GM23338 (cell line): ENCODE measurements around the gene RTKN2. TPM values are rescaled to one million over a fixed set of nuclear protein-coding genes. Genes with fewer than 3 reads are reported as not detected.

Experiments
- ATAC-seq: fragments of 200-7000 bp; cut with Tn5 transposase; 3 replicates; pipeline ENCODE4 v1.9.1; 2020
- DNase-seq: peaks from one replicate; pipeline ENCODE4 v3.0.0-alpha.2; 2015; ENCODE audit warnings: low spot score
- H2AFZ ChIP-seq: fragments of 200-600 bp; sonication (generic); 2 replicates; pipeline ENCODE4 v1.8.0; 2016; ENCODE audit warnings: antibody characterized with exemption, mild to moderate bottlenecking, moderate library complexity
- H3F3A ChIP-seq: fragments of 200-600 bp; sonication (generic); replicated peaks from 2 replicates; pipeline ENCODE4 v1.8.0; 2017; ENCODE audit warnings: antibody characterized with exemption, mixed run types, low read depth
- H3K27ac ChIP-seq: fragments of 200-600 bp; sonication (generic); 2 replicates; pipeline ENCODE4 v1.6.1; 2016; ENCODE audit warnings: low read depth
- H3K27me3 ChIP-seq: fragments of 200-600 bp; sonication (generic); 2 replicates; pipeline ENCODE4 v1.8.0; 2016; ENCODE audit warnings: mild to moderate bottlenecking, mixed run types, moderate library complexity; ENCODE audit not compliant: insufficient read depth
- H3K36me3 ChIP-seq: fragments of 200-600 bp; sonication (generic); 2 replicates; pipeline ENCODE4 v1.8.0; 2016; ENCODE audit warnings: mild to moderate bottlenecking; ENCODE audit not compliant: insufficient read depth
- H3K4me1 ChIP-seq: fragments of 200-600 bp; sonication (generic); 2 replicates; pipeline ENCODE4 v1.8.0; 2016; ENCODE audit warnings: mild to moderate bottlenecking, moderate library complexity; ENCODE audit not compliant: insufficient read depth
- H3K4me2 ChIP-seq: fragments of 200-600 bp; sonication (generic); 2 replicates; pipeline ENCODE4 v1.7.1; 2017; ENCODE audit warnings: mixed run types
- H3K4me3 ChIP-seq: fragments of 200-600 bp; sonication (generic); 2 replicates; pipeline ENCODE4 v1.6.1; 2016; ENCODE audit warnings: mixed run types
- H3K79me2 ChIP-seq: fragments of 200-600 bp; sonication (generic); replicated peaks from 2 replicates; pipeline ENCODE4 v1.8.0; 2017; ENCODE audit warnings: mild to moderate bottlenecking; ENCODE audit not compliant: insufficient read depth
- H3K9me2 ChIP-seq: fragments of 200-600 bp; sonication (generic); 2 replicates; pipeline ENCODE4 v1.8.0; 2017; ENCODE audit not compliant: insufficient read depth
- H4K20me1 ChIP-seq: fragments of 200-600 bp; sonication (generic); replicated peaks from 2 replicates; pipeline ENCODE4 v1.8.0; 2017; ENCODE audit warnings: mild to moderate bottlenecking; ENCODE audit not compliant: insufficient read depth
- H3K27ac Mint-ChIP-seq: 2 replicates; pipeline ENCODE4 v1.8.0; 2020; ENCODE audit warnings: inconsistent platforms, mild to moderate bottlenecking, moderate library complexity, mixed read lengths
- H3K27me3 Mint-ChIP-seq: 3 replicates; pipeline ENCODE4 v1.8.0; 2022; ENCODE audit warnings: low read depth, mild to moderate bottlenecking, moderate library complexity, mixed read lengths, inconsistent platforms; ENCODE audit not compliant: insufficient read depth, poor library complexity
- H3K36me3 Mint-ChIP-seq: 3 replicates; pipeline ENCODE4 v1.8.0; 2021; ENCODE audit warnings: low read depth, mild to moderate bottlenecking, inconsistent platforms, moderate library complexity, mixed read lengths
- H3K4me1 Mint-ChIP-seq: 3 replicates; pipeline ENCODE4 v1.8.0; 2020; ENCODE audit warnings: mild to moderate bottlenecking, inconsistent platforms, mixed read lengths
- H3K4me3 Mint-ChIP-seq: 3 replicates; pipeline ENCODE4 v1.8.0; 2021; ENCODE audit warnings: moderate library complexity, mild to moderate bottlenecking, inconsistent platforms, mixed read lengths
- H3K9me3 Mint-ChIP-seq: 3 replicates; pipeline ENCODE4 v1.8.0; 2020; ENCODE audit warnings: moderate library complexity, mild to moderate bottlenecking, inconsistent platforms, mixed read lengths
- CTCF ChIP-seq, 2 experiments: fragments of 200-600 bp in 1 of 2; sonication (generic) in 1 of 2; conservative IDR thresholded peaks; 2 replicates each; pipeline versions ENCODE4 v1.5.1 to v1.6.1; 2016 to 2017; ENCODE audit warnings: antibody characterized with exemption in 2 of 2, low read depth in 2 of 2, mild to moderate bottlenecking in 2 of 2, moderate library complexity in 1 of 2
- EZH2 ChIP-seq: fragments of 200-600 bp; sonication (generic); IDR thresholded peaks from one replicate; pipeline ENCODE4 v1.8.0; 2017; ENCODE audit warnings: antibody characterized with exemption, mild to moderate bottlenecking, low read depth; ENCODE audit not compliant: unreplicated experiment
- JUNB ChIP-seq: IDR thresholded peaks from one replicate; pipeline ENCODE4 v1.6.1; 2016; ENCODE audit warnings: antibody characterized with exemption; ENCODE audit not compliant: unreplicated experiment
- NANOG ChIP-seq: IDR thresholded peaks from 2 replicates; pipeline ENCODE4 v1.6.1; 2016; ENCODE audit warnings: antibody characterized with exemption, borderline replicate concordance
- POLR2AphosphoS5 ChIP-seq: IDR thresholded peaks from 2 replicates; pipeline ENCODE4 v1.6.1; 2016; ENCODE audit warnings: antibody characterized with exemption, low read depth
- STAT1 ChIP-seq: IDR thresholded peaks from one replicate; pipeline ENCODE4 v1.6.1; 2016; ENCODE audit warnings: antibody characterized with exemption; ENCODE audit not compliant: unreplicated experiment
- ZNF462 ChIP-seq: fragments of 250-450 bp; sonication (Bioruptor Pico); IDR thresholded peaks from 2 replicates; pipeline ENCODE4 v1.5.0; 2020; ENCODE audit warnings: mild to moderate bottlenecking, moderate library complexity
- polyA plus RNA-seq: library from polyadenylated mRNA; unstranded; fragments of >200 nt; fragmentation: Nextera tagmentation; extraction: Ambion mirVana; gene quantifications from 2 replicates; pipeline ENCODE4 v1.2.1, GENCODE V29; 2016
- total RNA-seq: library from RNA; depleted of rRNA; stranded (reverse); fragments of >200 nt; shearing (Covaris generic); gene quantifications from 2 replicates; pipeline ENCODE4 v1.2.3, GENCODE V29; 2014

Gene RTKN2
- total and polyA plus RNA-seq, 2 experiments from 2014 or later = 15.3 to 23.6 TPM

- TF ChIP-seq ZNF462 (CRISPR knock-in tag) = no peak
- no peak for TF ChIP-seq NANOG
- no peak for TF ChIP-seq JUNB
- TF ChIP-seq STAT1 = no peak
Observed at GRCh38 chr10:62171791-62172190, 96.9 kb downstream of the RTKN2 start (continued).

GRCh38 chr10:62170732-62171131, 97.9 kb downstream of the RTKN2 start:
- H3K4me2 ChIP-seq = no peak overlapping the region
- ATAC-seq (no peak), DNase-seq (no peak)
- no peaks in the 10 kb centered on the region for H3F3A ChIP-seq
- H3K27me3 Mint-ChIP-seq = no peaks in the 10 kb centered on the region
- H3K4me1 ChIP-seq = no peaks in the 10 kb centered on the region
- peaks cover 12% of the 10 kb centered on the region; the same call in 2 of the 3 replicates for H3K9me3 Mint-ChIP-seq
- no peaks in the 10 kb centered on the region for H3K27me3 ChIP-seq
- H3K9me2 ChIP-seq = no peaks in the 10 kb centered on the region
- H3K4me3 ChIP-seq = no peak overlapping the region
- H3K36me3 Mint-ChIP-seq = peaks cover 4% of the 10 kb centered on the region; the same call in 1 of the 3 replicates
- peaks cover 4% of the 10 kb centered on the region for H3K4me1 Mint-ChIP-seq
- no peaks in the 10 kb centered on the region for H3K36me3 ChIP-seq
- no peak for TF ChIP-seq EZH2
- no peak for TF ChIP-seq CTCF (conservative IDR thresholded peaks at IDR 0.05; ENCODE audit: low read depth in 2 of 2)
- TF ChIP-seq POLR2AphosphoS5 = no peak
- no peaks in the 10 kb centered on the region for H3K79me2 ChIP-seq
- no peak overlapping the region for H2AFZ ChIP-seq
- H3K4me3 Mint-ChIP-seq = no peak overlapping the region
- H4K20me1 ChIP-seq = no peaks in the 10 kb centered on the region
- no peak overlapping the region for H3K27ac Mint-ChIP-seq
- no peak overlapping the region for H3K27ac ChIP-seq
